Activated CD4-positive, alpha-beta memory T cell treated with anti-CD3 and anti-CD28 coated beads for 36 hours (primary cell): ENCODE data around the gene NISCH. TPM values are rescaled to one million over a fixed set of nuclear protein-coding genes. Genes with fewer than 3 reads are reported as not detected.

Experiments used
- CTCF ChIA-PET: fragments of 350-600 bp; sonication (Branson Sonifier 250); formaldehyde crosslinking; loops from one replicate; lab custom pipeline; 2021; ENCODE audit warnings: antibody characterized with exemption, inconsistent platforms; lab: Charles Lee
- POLR2A ChIA-PET: fragments of 350-600 bp; sonication (Branson Sonifier 250); formaldehyde crosslinking; loops from one replicate; lab custom pipeline; 2021; ENCODE audit warnings: antibody characterized with exemption; lab: Charles Lee
- DNase-seq: peaks from one replicate; pipeline ENCODE4 v3.0.0-alpha.2; 2020
- H3K27ac Mint-ChIP-seq: one replicate; pipeline ENCODE4 v1.8.0; 2021; ENCODE audit warnings: mixed read lengths
- H3K27me3 Mint-ChIP-seq: one replicate; pipeline ENCODE4 v1.8.0; 2021; ENCODE audit warnings: mixed read lengths
- H3K36me3 Mint-ChIP-seq: one replicate; pipeline ENCODE4 v1.8.0; 2021; ENCODE audit warnings: mixed read lengths
- H3K4me1 Mint-ChIP-seq: one replicate; pipeline ENCODE4 v1.8.0; 2021; ENCODE audit warnings: low read depth, mixed read lengths
- H3K4me3 Mint-ChIP-seq: one replicate; pipeline ENCODE4 v1.8.0; 2021; ENCODE audit warnings: mild to moderate bottlenecking, mixed read lengths
- H3K9me3 Mint-ChIP-seq: one replicate; pipeline ENCODE4 v1.8.0; 2021; ENCODE audit warnings: mixed read lengths
- intact Hi-C: fragments of 100-400 bp; cut with micrococcal nuclease; formaldehyde crosslinking; loops from one replicate; pipeline ENCODE4 v1.15.1; 2023
- total RNA-seq, 2 experiments: library from RNA; stranded (reverse); gene quantifications; one replicate each; pipeline ENCODE4 v1.2.3, GENCODE V29; 2021

NISCH gene
- total RNA-seq, 2 experiments from 2014 or later: 50.8 to 60.2 TPM

GRCh38 chr3:52452570-52453221, 2.7 kb upstream of the NISCH start:
- DNase-seq: no peak
- Mint-ChIP-seq H3K27me3 (no peaks in the 10 kb centered on the region), H3K27ac (no peak overlapping the region), H3K4me3 (no peak overlapping the region), H3K4me1 (peaks cover 28% of the 10 kb centered on the region), H3K36me3 (peaks cover 6% of the 10 kb centered on the region), H3K9me3 (no peaks in the 10 kb centered on the region)
- POLR2A ChIA-PET: no interaction called here
- CTCF ChIA-PET: interaction anchor here (0.7 to 2.4 kb wide), 4 partner anchors 9 to 40 kb away, joined by 3 to 10 read pairs (median 4); no protein-coding TSS in a partner anchor
- intact Hi-C loops: no loop called here

- DNase-seq: no peak
- Mint-ChIP-seq H3K9me3 (no peaks in the 10 kb centered on the region), H3K27ac (peak within 1 kb of the TSS; percentile 87), H3K4me3 (peak within 1 kb of the TSS; percentile 89), H3K27me3 (no peaks in the 10 kb centered on the region), H3K36me3 (peaks cover 12% of the 10 kb centered on the region), H3K4me1 (peaks cover 35% of the 10 kb centered on the region)
- intact Hi-C loops: no loop called here
- POLR2A ChIA-PET: no interaction called here
- CTCF ChIA-PET: interaction anchor here (0.7 to 2.4 kb wide), 4 partner anchors 8 to 41 kb away, joined by 3 to 10 read pairs (median 6); partner anchors contain the start of gene SEMA3G
These were observed 1.7 kb upstream of the NISCH start, which contains the start of gene TNNC1 for GRCh38 chr3:52453496-52454249. Gene TNNC1, minus strand, starts transcription at chr3:52454041. Its CDS starts 26 bp downstream, at chr3:52454015.

GRCh38 chr3:52454250-52454937, 1.0 kb upstream of the NISCH start:
- ChIA-PET POLR2A (no interaction called here), CTCF (interaction anchor here (1.0 to 2.4 kb wide), 4 partner anchors 7 to 42 kb away, joined by 3 to 10 read pairs (median 6); partner anchors contain the start of gene SEMA3G)
- Mint-ChIP-seq H3K36me3 (peaks cover 14% of the 10 kb centered on the region), H3K4me1 (peaks cover 35% of the 10 kb centered on the region), H3K27ac (peak overlapping the region; percentile 87), H3K27me3 (no peaks in the 10 kb centered on the region), H3K4me3 (peak overlapping the region; percentile 89), H3K9me3 (no peaks in the 10 kb centered on the region)
- no peak for DNase-seq
- intact Hi-C loops: no loop called here

- DNase-seq: no peak
- intact Hi-C loops: loop anchor here (1.0 to 5.0 kb wide), 3 partner anchors 81 to 252 kb away; partner anchors contain the start of genes GLT8D1, GNL3, PBRM1 and SPCS1
- Mint-ChIP-seq H3K4me1 (peaks cover 35% of the 10 kb centered on the region), H3K27me3 (no peaks in the 10 kb centered on the region), H3K27ac (peak overlapping the region; percentile 87), H3K36me3 (peaks cover 14% of the 10 kb centered on the region), H3K4me3 (peak overlapping the region; percentile 89), H3K9me3 (no peaks in the 10 kb centered on the region)
- CTCF ChIA-PET: interaction anchor here (1.4 to 2.4 kb wide), 3 partner anchors 8 to 42 kb away, joined by 5 to 10 read pairs (median 8); partner anchors contain the start of gene SEMA3G
- POLR2A ChIA-PET: interaction anchor here (0.7 kb wide), 1 partner anchor 36 kb away, joined by 3 read pairs; no protein-coding TSS in a partner anchor
These were observed 494 bp upstream of the NISCH start for GRCh38 chr3:52454938-52455282.

GRCh38 chr3:52456169-52456799, 880 bp downstream of the NISCH start:
- no peaks in the 10 kb centered on the region for H3K27me3 Mint-ChIP-seq
- DNase-seq: peak; percentile 19
- ChIA-PET POLR2A (no interaction called here), CTCF (interaction anchor here (0.9 to 3.2 kb wide), 5 partner anchors 9 to 44 kb away, joined by 4 to 24 read pairs (median 7); no protein-coding TSS in a partner anchor)
- H3K36me3 Mint-ChIP-seq: peaks cover 19% of the 10 kb centered on the region
- peaks cover 37% of the 10 kb centered on the region for H3K4me1 Mint-ChIP-seq
- no peaks in the 10 kb centered on the region for H3K9me3 Mint-ChIP-seq
- peak overlapping the region; percentile 87 for H3K27ac Mint-ChIP-seq
- intact Hi-C loops: loop anchor here (5.0 kb wide), 2 partner anchors 231 to 251 kb away; partner anchors contain the start of genes GLT8D1, GNL3, PBRM1 and SPCS1
- H3K4me3 Mint-ChIP-seq: peak overlapping the region; percentile 89

- Mint-ChIP-seq H3K4me1 (peaks cover 37% of the 10 kb centered on the region), H3K36me3 (peaks cover 19% of the 10 kb centered on the region), H3K27me3 (no peaks in the 10 kb centered on the region), H3K27ac (peak overlapping the region; percentile 87), H3K9me3 (no peaks in the 10 kb centered on the region), H3K4me3 (peak overlapping the region; percentile 89)
- intact Hi-C loops: loop anchor here (5.0 kb wide), 2 partner anchors 231 to 251 kb away; partner anchors contain the start of genes GLT8D1, GNL3, PBRM1 and SPCS1
- ChIA-PET POLR2A (interaction anchor here (0.9 kb wide), 1 partner anchor 79 kb away, joined by 3 read pairs; the partner anchor contains the start of gene UQCC5), CTCF (interaction anchor here (0.9 to 3.2 kb wide), 4 partner anchors 10 to 44 kb away, joined by 4 to 24 read pairs (median 10); no protein-coding TSS in a partner anchor)
- no peak for DNase-seq
These were observed 1.4 kb downstream of the NISCH start for GRCh38 chr3:52456800-52457183.

- Mint-ChIP-seq H3K36me3 (peaks cover 25% of the 10 kb centered on the region), H3K27me3 (no peaks in the 10 kb centered on the region), H3K27ac (peak overlapping the region; percentile 33), H3K4me3 (no peak overlapping the region), H3K4me1 (peaks cover 45% of the 10 kb centered on the region), H3K9me3 (no peaks in the 10 kb centered on the region)
- intact Hi-C loops: loop anchor here (5.0 kb wide), 2 partner anchors 229 to 249 kb away; partner anchors contain the start of genes GLT8D1, GNL3, PBRM1 and SPCS1
- no peak for DNase-seq
- CTCF ChIA-PET: interaction anchor here (0.7 to 3.2 kb wide), 4 partner anchors 11 to 119 kb away, joined by 3 to 24 read pairs (median 10); no protein-coding TSS in a partner anchor
- POLR2A ChIA-PET: interaction anchor here (0.5 kb wide), 1 partner anchor 217 kb away, joined by 3 read pairs; no protein-coding TSS in a partner anchor
These were observed 2.8 kb downstream of the NISCH start for GRCh38 chr3:52458031-52458760.

GRCh38 chr3:52458770-52459545, 3.6 kb downstream of the NISCH start:
- Mint-ChIP-seq H3K27me3 (no peaks in the 10 kb centered on the region), H3K4me3 (no peak overlapping the region), H3K4me1 (peaks cover 43% of the 10 kb centered on the region), H3K36me3 (peaks cover 28% of the 10 kb centered on the region), H3K9me3 (no peaks in the 10 kb centered on the region), H3K27ac (no peak overlapping the region)
- DNase-seq: no peak
- intact Hi-C loops: loop anchor here (5.0 kb wide), 2 partner anchors 228 to 248 kb away; partner anchors contain the start of genes GLT8D1, GNL3, PBRM1 and SPCS1
- POLR2A ChIA-PET: interaction anchor here (0.5 kb wide), 1 partner anchor 218 kb away, joined by 3 read pairs; no protein-coding TSS in a partner anchor
- CTCF ChIA-PET: interaction anchor here (0.7 to 3.2 kb wide), 2 partner anchors 12 to 120 kb away, joined by 3 to 24 read pairs; no protein-coding TSS in a partner anchor

GRCh38 chr3:52461874-52462273, 6.5 kb downstream of the NISCH start:
- POLR2A ChIA-PET: no interaction called here
- no peak for DNase-seq
- intact Hi-C loops: no loop called here
- H3K9me3 Mint-ChIP-seq: no peaks in the 10 kb centered on the region
- no peak overlapping the region for H3K4me3 Mint-ChIP-seq
- CTCF ChIA-PET: interaction anchor here (0.6 kb wide), 1 partner anchor 50 kb away, joined by 4 read pairs; no protein-coding TSS in a partner anchor
- peaks cover 30% of the 10 kb centered on the region for H3K36me3 Mint-ChIP-seq
- H3K27me3 Mint-ChIP-seq: no peaks in the 10 kb centered on the region
- H3K27ac Mint-ChIP-seq: no peak overlapping the region
- H3K4me1 Mint-ChIP-seq: peaks cover 28% of the 10 kb centered on the region

GRCh38 chr3:52463416-52463815, 8.0 kb downstream of the NISCH start:
- intact Hi-C loops: no loop called here
- no peaks in the 10 kb centered on the region for H3K27me3 Mint-ChIP-seq
- H3K4me3 Mint-ChIP-seq: no peak overlapping the region
- ChIA-PET CTCF (no interaction called here), POLR2A (no interaction called here)
- peaks cover 24% of the 10 kb centered on the region for H3K36me3 Mint-ChIP-seq
- H3K9me3 Mint-ChIP-seq: no peaks in the 10 kb centered on the region
- no peak overlapping the region for H3K27ac Mint-ChIP-seq
- no peak for DNase-seq
- peaks cover 14% of the 10 kb centered on the region for H3K4me1 Mint-ChIP-seq
